Measurements from ENCODE around the gene VASP. TPM values are rescaled to one million over a fixed set of nuclear protein-coding genes. Genes with fewer than 3 reads are reported as not detected.

VASP gene
- total and polyA plus RNA-seq, 11 donors = 31.2 to 106 (median 49.5) TPM

DNA sequence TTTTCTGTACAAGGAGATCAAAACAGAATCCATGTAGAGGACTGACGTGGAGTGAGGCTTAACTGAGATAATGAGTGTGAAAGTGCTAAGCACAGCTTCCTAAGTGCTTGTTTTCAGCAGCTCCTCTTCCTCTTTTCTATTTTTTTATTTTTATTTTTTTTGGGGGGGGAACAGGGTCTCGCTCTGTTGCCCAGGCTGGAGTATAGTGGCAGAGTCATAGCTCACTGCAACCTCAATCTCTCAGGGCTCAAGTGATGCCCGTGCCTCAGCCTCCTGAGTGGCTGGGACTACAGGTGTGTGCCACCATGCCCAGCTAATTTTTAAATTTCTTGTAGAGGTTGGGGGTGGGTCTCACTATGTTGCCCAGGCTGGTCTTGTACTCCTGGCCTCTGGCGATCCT lies 45.1 kb upstream of the VASP start:
- Histone ChIP-seq H3K27me3 (no peaks in the 10 kb centered on the region), H3K36me3 (no peaks in the 10 kb centered on the region), H3K9me3 (no peaks in the 10 kb centered on the region), H3K27ac (no peak overlapping the region), H3K4me1 (peaks cover 0 to 5% (median 3%) of the 10 kb centered on the region in 12 donors), H3K4me3 (no peak overlapping the region)
- ATAC-seq (no peak), DNase-seq (no peak)
- intact Hi-C loops (cut with DNase I) = no loop called here
- TF ChIP-seq POLR2A (IDR thresholded peaks at IDR 0.05) = no peak
- TF ChIP-seq, protein P1, sequence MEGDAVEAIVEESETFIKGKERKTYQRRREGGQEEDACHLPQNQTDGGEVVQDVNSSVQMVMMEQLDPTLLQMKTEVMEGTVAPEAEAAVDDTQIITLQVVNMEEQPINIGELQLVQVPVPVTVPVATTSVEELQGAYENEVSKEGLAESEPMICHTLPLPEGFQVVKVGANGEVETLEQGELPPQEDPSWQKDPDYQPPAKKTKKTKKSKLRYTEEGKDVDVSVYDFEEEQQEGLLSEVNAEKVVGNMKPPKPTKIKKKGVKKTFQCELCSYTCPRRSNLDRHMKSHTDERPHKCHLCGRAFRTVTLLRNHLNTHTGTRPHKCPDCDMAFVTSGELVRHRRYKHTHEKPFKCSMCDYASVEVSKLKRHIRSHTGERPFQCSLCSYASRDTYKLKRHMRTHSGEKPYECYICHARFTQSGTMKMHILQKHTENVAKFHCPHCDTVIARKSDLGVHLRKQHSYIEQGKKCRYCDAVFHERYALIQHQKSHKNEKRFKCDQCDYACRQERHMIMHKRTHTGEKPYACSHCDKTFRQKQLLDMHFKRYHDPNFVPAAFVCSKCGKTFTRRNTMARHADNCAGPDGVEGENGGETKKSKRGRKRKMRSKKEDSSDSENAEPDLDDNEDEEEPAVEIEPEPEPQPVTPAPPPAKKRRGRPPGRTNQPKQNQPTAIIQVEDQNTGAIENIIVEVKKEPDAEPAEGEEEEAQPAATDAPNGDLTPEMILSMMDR (IDR thresholded peaks at IDR 0.05) = no peak
- 59 to 73% (median 69%) methylated on average over 4 of the region's 4 CpGs for WGBS, 4 donors

DNA sequence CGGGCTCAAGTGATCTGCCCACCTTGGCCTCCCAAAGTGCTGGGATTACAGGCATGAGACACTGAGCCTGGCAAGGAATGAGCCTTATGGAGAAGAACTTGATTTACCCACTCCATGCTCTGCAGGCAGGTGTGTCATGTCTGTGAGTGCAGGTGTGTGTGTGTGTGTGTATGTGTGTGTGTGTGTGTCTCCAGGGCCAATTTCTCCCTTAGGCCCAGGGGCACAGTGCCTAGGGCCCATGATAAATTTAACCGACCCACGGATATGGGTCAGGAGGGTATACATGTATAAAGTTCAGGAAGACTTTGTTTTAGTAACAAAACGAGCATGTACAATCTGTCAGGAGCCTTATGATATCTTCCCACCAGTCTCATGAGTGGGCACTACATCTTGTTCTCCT lies 44.0 kb upstream of the VASP start:
- intact Hi-C loops (cut with DNase I) = no loop called here
- whole genome bisulfite sequencing, 4 donors = 74 to 91% (median 79%) methylated on average over 4 of the region's 4 CpGs
- TF ChIP-seq, protein P1 (IDR thresholded peaks at IDR 0.05) = no peak
- no peak for TF ChIP-seq POLR2A (IDR thresholded peaks at IDR 0.05)
- Histone ChIP-seq H3K4me1 (peaks cover 0 to 12% (median 9%) of the 10 kb centered on the region in 12 donors), H3K36me3 (no peaks in the 10 kb centered on the region), H3K9me3 (no peaks in the 10 kb centered on the region), H3K4me3 (no peak overlapping the region), H3K27me3 (no peaks in the 10 kb centered on the region), H3K27ac (no peak overlapping the region)
- DNase-seq (no peak), ATAC-seq (no peak)

DNA sequence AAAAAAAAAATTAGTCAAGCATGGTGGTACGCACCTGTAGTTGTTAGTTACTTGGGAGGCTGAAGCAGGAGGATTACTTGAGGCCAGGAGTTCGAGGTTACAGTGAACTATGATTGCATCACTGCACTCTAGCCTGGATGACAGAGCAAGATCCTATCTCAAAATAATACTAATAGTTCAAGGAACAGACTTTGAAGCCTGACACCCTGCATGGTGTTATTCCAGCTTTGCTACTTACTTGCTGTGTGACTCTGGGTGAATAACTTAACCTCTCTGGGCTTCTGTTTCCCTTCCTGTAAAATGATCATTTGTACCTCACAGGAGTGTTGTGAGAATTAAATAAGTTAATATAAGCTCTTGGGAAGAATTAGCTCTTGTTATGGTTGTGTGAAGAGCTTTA lies 43.0 kb upstream of the VASP start:
- Histone ChIP-seq H3K4me3 (no peak overlapping the region), H3K9me3 (no peaks in the 10 kb centered on the region), H3K27me3 (no peaks in the 10 kb centered on the region), H3K36me3 (no peaks in the 10 kb centered on the region), H3K27ac (no peak overlapping the region), H3K4me1 (peaks cover 0 to 19% (median 17%) of the 10 kb centered on the region in 12 donors)
- TF ChIP-seq, protein P1 (IDR thresholded peaks at IDR 0.05) = no peak
- no peak for TF ChIP-seq POLR2A (IDR thresholded peaks at IDR 0.05)
- DNase-seq = no peak
- WGBS, 4 donors = 85 to 95% (median 92%) methylated on average over 2 of the region's 2 CpGs
- intact Hi-C loops (cut with DNase I) = no loop called here
- no peak for ATAC-seq

DNA sequence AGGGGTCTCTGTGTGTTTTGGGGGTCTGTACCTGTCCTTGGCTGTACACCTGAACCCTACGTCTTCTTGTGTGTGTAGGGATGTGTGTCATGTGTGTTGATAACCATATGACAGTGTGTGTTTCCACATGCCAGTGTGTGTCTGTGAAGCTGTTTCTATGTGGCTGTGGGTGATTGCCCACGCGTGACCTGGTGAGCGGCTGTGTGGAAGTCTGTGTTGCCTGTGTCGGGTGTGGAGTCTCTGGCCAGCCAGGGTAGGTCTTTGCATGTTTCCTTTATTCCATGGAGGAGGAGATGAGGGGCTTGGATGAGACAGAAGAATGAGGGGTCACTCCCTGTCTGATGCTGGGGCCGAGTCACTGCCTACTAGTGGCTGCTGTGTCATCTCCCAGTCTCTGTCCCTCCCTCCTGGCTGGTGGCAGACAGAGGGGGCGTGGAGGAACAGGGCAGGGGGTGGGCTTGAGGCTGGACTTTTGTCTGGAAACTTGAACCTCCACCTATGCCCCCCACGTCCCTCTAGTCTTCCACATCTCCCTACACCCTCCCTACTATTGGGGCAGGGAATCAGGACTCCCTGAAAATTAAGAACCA lies 42.3 kb upstream of the VASP start:
- Histone ChIP-seq H3K27me3 (no peaks in the 10 kb centered on the region), H3K9me3 (no peaks in the 10 kb centered on the region), H3K36me3 (no peaks in the 10 kb centered on the region), H3K4me1 (peaks cover 2 to 25% (median 20%) of the 10 kb centered on the region in 12 donors), H3K27ac (no peak overlapping the region), H3K4me3 (no peak overlapping the region)
- 58 to 68% (median 63%) methylated on average over 8 of the region's 8 CpGs for WGBS, 4 donors
- no peak for DNase-seq
- TF ChIP-seq, protein P1 (IDR thresholded peaks at IDR 0.05) = no peak
- no peak for TF ChIP-seq POLR2A (IDR thresholded peaks at IDR 0.05)
- intact Hi-C loops (cut with DNase I) = no loop called here
- ATAC-seq = no peak

All from heart left ventricle (tissue), 16 donors.